Measurements from ENCODE around the gene SAMD7.

DNA sequence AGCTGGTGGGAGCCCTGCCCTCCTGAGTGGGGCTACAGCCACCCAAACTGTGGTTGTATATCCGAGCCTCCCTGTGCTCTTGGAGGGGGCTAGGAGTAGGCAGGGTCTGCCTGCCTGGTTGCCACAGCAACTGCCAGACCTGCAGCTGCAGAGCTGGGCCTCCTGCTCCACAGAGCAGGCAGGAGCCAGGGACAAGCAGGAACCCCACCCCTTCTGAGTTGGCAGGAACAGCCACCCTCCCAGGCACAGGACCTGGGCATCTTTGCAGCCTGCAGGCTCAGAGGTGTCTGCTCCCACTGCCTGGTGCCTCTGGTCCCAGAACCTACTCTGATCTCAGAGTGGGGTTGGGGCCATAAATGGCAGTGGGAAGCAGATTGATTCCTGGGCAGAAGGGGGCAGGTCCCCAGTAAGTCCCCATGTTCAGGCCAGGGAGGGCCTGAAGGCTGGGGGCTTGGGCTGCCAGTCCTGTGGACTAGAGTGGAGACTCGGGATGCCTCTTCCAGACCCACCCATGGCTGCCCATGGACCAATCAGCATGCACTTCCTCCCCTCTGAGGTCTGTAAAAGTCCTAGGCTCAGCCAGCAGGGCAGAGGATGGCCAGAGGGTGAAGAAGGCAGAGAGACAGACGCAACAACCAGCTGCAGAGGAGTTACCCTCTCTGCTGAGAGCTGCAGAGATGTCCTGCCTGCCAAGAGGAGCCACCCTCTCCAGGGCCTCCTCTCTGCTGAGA lies 31.4 kb upstream of the SAMD7 start:
- TF ChIP-seq TARDBP (IDR thresholded peaks at IDR 0.05) (no peak), NFRKB (IDR thresholded peaks at IDR 0.05) (no peak), FOXK2 (IDR thresholded peaks at IDR 0.05) (no peak), BHLHE40 (IDR thresholded peaks at IDR 0.05; ENCODE audit: borderline replicate concordance) (no peak), HDGF (IDR thresholded peaks at IDR 0.05; ENCODE audit: borderline replicate concordance) (no peak), FOXA1 (IDR thresholded peaks at IDR 0.05) (no peak), L3MBTL2 (conservative IDR thresholded peaks at IDR 0.05) (no peak), SP1 (IDR thresholded peaks at IDR 0.05) (no peak)
- TF ChIP-seq, protein P1, sequence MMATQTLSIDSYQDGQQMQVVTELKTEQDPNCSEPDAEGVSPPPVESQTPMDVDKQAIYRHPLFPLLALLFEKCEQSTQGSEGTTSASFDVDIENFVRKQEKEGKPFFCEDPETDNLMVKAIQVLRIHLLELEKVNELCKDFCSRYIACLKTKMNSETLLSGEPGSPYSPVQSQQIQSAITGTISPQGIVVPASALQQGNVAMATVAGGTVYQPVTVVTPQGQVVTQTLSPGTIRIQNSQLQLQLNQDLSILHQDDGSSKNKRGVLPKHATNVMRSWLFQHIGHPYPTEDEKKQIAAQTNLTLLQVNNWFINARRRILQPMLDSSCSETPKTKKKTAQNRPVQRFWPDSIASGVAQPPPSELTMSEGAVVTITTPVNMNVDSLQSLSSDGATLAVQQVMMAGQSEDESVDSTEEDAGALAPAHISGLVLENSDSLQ (IDR thresholded peaks at IDR 0.05): no peak

Measured in HEK293T (cell line).